Measurements from ENCODE around the gene PFDN6. TPM values are rescaled to one million over a fixed set of nuclear protein-coding genes. Genes with fewer than 3 reads are reported as not detected.

The PFDN6 gene
- total and polyA plus RNA-seq, 2 of the 13 experiments (the other 11 are each of a cell fraction or from before 2014, with no cell fraction given) = 75.5 to 87.0 TPM

- peak; percentile 51; the same call in 1 of the 2 replicates for TF ChIP-seq ZNF766 (CRISPR knock-in tag; IDR thresholded peaks at IDR 0.05; ENCODE audit: borderline replicate concordance)
- TF ChIP-seq SOX5 (CRISPR knock-in tag; IDR thresholded peaks at IDR 0.05; ENCODE audit: borderline replicate concordance) = no peak
- TF ChIP-seq GATAD2A (CRISPR knock-in tag; IDR thresholded peaks at IDR 0.05) = peak; percentile 68; the same call in 1 of the 2 replicates
- TF ChIP-seq ZNF430 (CRISPR knock-in tag; IDR thresholded peaks at IDR 0.05) = peak; percentile 73
- TF ChIP-seq GABPA (IDR thresholded peaks at IDR 0.05; ENCODE audit: low read depth, low read length) = peak; percentile 82
- TF ChIP-seq GABPA (CRISPR knock-in tag; IDR thresholded peaks at IDR 0.05; ENCODE audit: low read depth) = peak; percentile 93
- TF ChIP-seq MXD1 (CRISPR knock-in tag; IDR thresholded peaks at IDR 0.05) = peak; percentile 84
- TF ChIP-seq, protein P1, sequence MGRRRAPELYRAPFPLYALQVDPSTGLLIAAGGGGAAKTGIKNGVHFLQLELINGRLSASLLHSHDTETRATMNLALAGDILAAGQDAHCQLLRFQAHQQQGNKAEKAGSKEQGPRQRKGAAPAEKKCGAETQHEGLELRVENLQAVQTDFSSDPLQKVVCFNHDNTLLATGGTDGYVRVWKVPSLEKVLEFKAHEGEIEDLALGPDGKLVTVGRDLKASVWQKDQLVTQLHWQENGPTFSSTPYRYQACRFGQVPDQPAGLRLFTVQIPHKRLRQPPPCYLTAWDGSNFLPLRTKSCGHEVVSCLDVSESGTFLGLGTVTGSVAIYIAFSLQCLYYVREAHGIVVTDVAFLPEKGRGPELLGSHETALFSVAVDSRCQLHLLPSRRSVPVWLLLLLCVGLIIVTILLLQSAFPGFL (CRISPR knock-in tag; IDR thresholded peaks at IDR 0.05) = 0 out of 2 replicates have a peak, but pooled peaks have one; percentile 64
- peak; percentile 58; the same call in 1 of the 2 replicates for TF ChIP-seq MTF1 (CRISPR knock-in tag; IDR thresholded peaks at IDR 0.05)
- TF ChIP-seq ZNF274 (CRISPR knock-in tag; IDR thresholded peaks at IDR 0.05) = peak; percentile 94
- peak; percentile 53 for TF ChIP-seq YY1 (IDR thresholded peaks at IDR 0.05; ENCODE audit: insufficient read depth, insufficient replicate concordance, low read depth, low read length)
- peak; percentile 20; the same call in 1 of the 2 replicates for TF ChIP-seq ZNF713 (CRISPR knock-in tag; IDR thresholded peaks at IDR 0.05)
- 0 out of 2 replicates have a peak, but pooled peaks have one; percentile 18 for TF ChIP-seq HOXA5 (CRISPR knock-in tag; IDR thresholded peaks at IDR 0.05)
- TF ChIP-seq HMGA1 (CRISPR knock-in tag; conservative IDR thresholded peaks at IDR 0.05) = no peak
- peak; percentile 61 for TF ChIP-seq MEIS2 (CRISPR knock-in tag; IDR thresholded peaks at IDR 0.05)
- TF ChIP-seq ZNF567 (CRISPR knock-in tag; IDR thresholded peaks at IDR 0.05; ENCODE audit: borderline replicate concordance) = peak; percentile 83; the same call in 1 of the 2 replicates
- TF ChIP-seq ZNF776 (CRISPR knock-in tag; IDR thresholded peaks at IDR 0.05) = no peak
- TF ChIP-seq POGZ (CRISPR knock-in tag; IDR thresholded peaks at IDR 0.05) = peak; percentile 78
- TF ChIP-seq EP300 (IDR thresholded peaks at IDR 0.05; ENCODE audit: low read depth in 2 of 2, low read length in 2 of 2) = peak in 1 of 2 experiments; percentile 27; a peak in 1 of 4 replicates
- 0 out of 2 replicates have a peak, but pooled peaks have one; percentile 37 for TF ChIP-seq EP300 (CRISPR knock-in tag; IDR thresholded peaks at IDR 0.05; ENCODE audit: borderline replicate concordance)
- 0 out of 2 replicates have a peak, but pooled peaks have one; percentile 47 for TF ChIP-seq CSRNP2 (CRISPR knock-in tag; conservative IDR thresholded peaks at IDR 0.05; ENCODE audit: low read depth)
- no peak; the same call in 1 of the 2 replicates for TF ChIP-seq IRF9 (CRISPR knock-in tag; IDR thresholded peaks at IDR 0.05; ENCODE audit: borderline replicate concordance)
- TF ChIP-seq ISL2 (CRISPR knock-in tag; IDR thresholded peaks at IDR 0.05) = peak; percentile 47; the same call in 1 of the 2 replicates
- TF ChIP-seq, protein P2, sequence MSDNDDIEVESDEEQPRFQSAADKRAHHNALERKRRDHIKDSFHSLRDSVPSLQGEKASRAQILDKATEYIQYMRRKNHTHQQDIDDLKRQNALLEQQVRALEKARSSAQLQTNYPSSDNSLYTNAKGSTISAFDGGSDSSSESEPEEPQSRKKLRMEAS (IDR thresholded peaks at IDR 0.05) = peak; percentile 68
- no peak for TF ChIP-seq MAF1 (CRISPR knock-in tag; IDR thresholded peaks at IDR 0.05; ENCODE audit: borderline replicate concordance)
- TF ChIP-seq, protein P3, sequence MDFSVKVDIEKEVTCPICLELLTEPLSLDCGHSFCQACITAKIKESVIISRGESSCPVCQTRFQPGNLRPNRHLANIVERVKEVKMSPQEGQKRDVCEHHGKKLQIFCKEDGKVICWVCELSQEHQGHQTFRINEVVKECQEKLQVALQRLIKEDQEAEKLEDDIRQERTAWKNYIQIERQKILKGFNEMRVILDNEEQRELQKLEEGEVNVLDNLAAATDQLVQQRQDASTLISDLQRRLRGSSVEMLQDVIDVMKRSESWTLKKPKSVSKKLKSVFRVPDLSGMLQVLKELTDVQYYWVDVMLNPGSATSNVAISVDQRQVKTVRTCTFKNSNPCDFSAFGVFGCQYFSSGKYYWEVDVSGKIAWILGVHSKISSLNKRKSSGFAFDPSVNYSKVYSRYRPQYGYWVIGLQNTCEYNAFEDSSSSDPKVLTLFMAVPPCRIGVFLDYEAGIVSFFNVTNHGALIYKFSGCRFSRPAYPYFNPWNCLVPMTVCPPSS (IDR thresholded peaks at IDR 0.05) = no peak
Measured at GRCh38 chr6:33299237-33299944, 10.0 kb downstream of the PFDN6 start (continued).
